Activated naive CD4-positive, alpha-beta T cell treated with anti-CD3 and anti-CD28 coated beads, Interleukin-2, amount 50 U/mL, for 72 hours (primary cell): ENCODE measurements around the gene MYLK. TPM values are rescaled to one million over a fixed set of nuclear protein-coding genes. Genes with fewer than 3 reads are reported as not detected.

ENCODE experiments used
- ATAC-seq, 2 donors: fragments of 150-1000 bp; cut with Tn5 transposase; 2 replicates each; pipeline ENCODE4 v1.10.0; 2021; ENCODE audit warnings: mild to moderate bottlenecking in 2 of 2, moderate library complexity in 2 of 2
- DNase-seq, 2 donors: peaks; one replicate each; pipeline ENCODE4 v3.0.0; 2021 to 2022; ENCODE audit warnings: low spot score in 2 of 2
- H3K27ac Mint-ChIP-seq, 2 donors: one replicate each; pipeline ENCODE4 v1.8.0; 2022; ENCODE audit warnings: mild to moderate bottlenecking in 2 of 2, mixed read lengths in 2 of 2
- H3K36me3 Mint-ChIP-seq, 2 donors: one replicate each; pipeline ENCODE4 v1.8.0; 2022; ENCODE audit warnings: mixed read lengths in 2 of 2
- H3K9me3 Mint-ChIP-seq, 2 donors: one replicate each; pipeline ENCODE4 v1.8.0; 2022; ENCODE audit warnings: mixed read lengths in 2 of 2
- total RNA-seq, 2 donors: library from RNA; stranded (reverse); gene quantifications; one replicate each; pipeline ENCODE4 v1.2.3, GENCODE V29; 2022

MYLK gene
- total RNA-seq, 2 donors from 2014 or later, result 0.19 to 0.30 TPM

DNA sequence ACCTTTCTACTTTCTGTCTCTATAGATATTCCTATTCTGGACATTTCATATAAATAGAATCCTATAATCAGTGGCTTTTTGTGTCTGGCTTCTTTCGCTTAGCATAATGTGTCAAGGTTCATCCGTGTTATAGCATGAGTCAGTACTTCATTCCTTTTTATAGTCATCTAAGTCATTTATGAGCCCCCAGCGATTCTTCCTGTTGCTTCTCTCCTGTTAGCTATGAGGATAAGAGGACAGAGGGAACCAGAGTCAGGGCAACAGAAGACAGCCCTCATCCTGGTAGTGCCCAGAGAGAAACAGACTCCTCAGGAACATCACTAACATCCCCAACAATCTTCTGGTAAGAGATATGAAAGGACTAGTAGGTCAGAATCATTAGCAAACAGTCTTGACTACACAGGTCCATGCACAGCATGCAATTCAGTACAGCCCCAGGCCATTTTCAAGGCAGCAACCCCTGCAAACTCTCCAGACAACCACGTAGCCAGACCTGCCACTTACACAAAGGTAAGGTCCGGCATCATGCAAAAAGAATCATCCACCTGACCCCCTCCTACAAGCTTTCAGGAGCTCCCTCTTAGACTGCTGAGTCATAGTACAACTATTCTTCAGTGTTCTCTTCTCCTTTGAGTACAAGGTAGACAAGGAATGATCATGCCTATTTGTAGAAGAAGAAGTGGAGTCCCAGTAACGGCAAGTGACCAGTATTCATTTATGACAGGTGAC, 91.5 kb downstream of the MYLK start:
- ATAC-seq (no peak), DNase-seq (no peak)
- no peaks in the 10 kb centered on the region for H3K36me3 Mint-ChIP-seq
- no peak overlapping the region for H3K27ac Mint-ChIP-seq
- H3K9me3 Mint-ChIP-seq, result no peaks in the 10 kb centered on the region

DNA sequence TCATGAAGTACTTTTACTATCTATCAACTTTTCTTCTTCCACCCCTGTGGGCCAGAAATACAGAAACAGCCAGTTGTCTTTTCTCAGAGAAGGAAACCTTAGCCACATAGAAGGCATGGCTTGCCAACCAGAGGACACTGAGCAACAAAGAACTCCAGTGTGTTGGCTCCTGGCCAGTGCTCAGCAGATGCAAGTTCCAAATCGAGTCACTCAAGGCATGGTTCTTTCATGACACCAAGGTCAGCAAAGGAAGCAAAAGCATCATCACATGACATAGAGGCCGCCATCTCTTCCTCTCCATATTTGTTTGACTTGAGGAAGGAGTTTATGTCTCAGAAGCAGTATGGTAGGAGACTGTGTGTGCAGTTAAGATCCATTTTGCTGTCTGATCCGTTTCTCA, 92.2 kb downstream of the MYLK start:
- no peaks in the 10 kb centered on the region for H3K36me3 Mint-ChIP-seq
- DNase-seq (no peak), ATAC-seq (no peak)
- H3K9me3 Mint-ChIP-seq, result no peaks in the 10 kb centered on the region
- no peak overlapping the region for H3K27ac Mint-ChIP-seq

DNA sequence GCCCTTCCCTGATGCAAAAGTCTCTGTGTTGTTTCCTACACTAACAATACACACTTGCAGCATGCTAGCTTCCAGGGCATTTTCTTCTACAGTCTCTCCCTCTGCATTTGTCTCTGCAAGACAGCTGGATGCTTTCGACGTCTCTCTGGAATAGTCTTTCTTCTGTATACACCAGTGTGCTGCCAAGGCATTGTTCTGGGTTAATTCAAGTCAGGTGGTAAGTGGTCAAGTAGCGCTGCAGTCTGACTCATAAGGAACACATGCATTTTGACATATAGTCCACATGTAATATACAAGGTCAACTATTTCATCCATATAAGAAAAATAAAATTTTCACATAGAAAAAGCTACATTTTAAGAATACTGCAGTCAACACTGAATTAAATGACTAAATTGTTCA, 92.7 kb downstream of the MYLK start:
- H3K9me3 Mint-ChIP-seq, result no peaks in the 10 kb centered on the region
- ATAC-seq (no peak), DNase-seq (no peak)
- H3K36me3 Mint-ChIP-seq, result no peaks in the 10 kb centered on the region
- H3K27ac Mint-ChIP-seq, result no peak overlapping the region

DNA sequence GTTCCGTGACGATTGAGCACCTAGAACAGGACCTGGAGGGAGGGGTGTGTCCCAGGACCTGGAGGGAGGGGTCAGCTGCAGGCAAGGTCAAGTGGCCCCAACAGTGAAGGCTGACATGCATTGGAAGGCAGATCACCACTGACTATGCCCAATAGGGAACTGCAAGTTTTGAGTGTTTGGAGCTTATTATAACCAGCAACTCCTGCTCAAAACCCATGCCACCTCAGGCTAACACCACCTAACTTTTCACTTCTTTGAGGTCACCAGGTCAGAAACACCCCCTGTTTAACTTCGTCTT, 93.1 kb downstream of the MYLK start:
- Mint-ChIP-seq H3K36me3 (no peaks in the 10 kb centered on the region), H3K9me3 (no peaks in the 10 kb centered on the region), H3K27ac (no peak overlapping the region)
- no peak for DNase-seq
- ATAC-seq, result no peak

DNA sequence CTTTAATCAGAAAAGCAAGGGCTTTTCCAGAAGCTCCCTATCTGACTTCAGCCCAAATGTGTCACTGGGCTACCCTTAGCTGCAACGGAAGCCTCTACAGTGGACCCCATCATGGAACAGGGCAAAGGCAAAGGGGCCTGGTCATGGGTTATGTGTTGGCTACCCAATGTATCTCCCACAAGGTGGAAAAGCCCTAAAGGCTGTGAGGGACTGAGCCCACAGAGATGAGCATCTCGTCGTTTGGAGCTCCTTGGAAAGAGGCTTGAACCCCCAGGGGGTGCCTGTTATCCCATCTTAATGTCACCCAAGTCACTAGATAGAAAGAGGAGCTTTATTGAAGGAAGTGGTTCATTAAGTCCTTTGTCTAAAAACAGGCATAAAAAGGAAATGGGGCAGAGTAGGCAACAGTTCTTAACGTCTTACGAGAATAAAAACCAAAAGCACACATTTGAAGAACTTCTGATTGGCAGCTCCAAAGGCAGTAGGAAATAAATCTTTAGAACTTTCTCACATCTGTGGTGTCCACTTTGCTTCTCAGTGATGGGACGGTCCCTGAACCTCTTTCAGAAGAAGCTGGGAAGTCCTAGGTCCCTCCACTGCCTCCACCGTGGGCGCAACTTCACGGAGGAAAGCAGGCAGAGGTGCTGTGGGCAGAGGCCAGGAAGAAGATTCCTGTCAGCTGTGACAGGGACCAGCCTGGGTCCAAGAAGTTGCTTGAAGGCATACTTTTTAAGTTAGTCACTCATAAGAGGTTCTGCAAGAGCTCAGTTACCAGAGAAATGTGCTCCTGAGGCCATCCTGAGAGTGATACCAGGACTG, 93.7 kb downstream of the MYLK start:
- no peak for DNase-seq
- Mint-ChIP-seq H3K27ac (no peak overlapping the region), H3K36me3 (no peaks in the 10 kb centered on the region), H3K9me3 (no peaks in the 10 kb centered on the region)
- no peak for ATAC-seq

DNA sequence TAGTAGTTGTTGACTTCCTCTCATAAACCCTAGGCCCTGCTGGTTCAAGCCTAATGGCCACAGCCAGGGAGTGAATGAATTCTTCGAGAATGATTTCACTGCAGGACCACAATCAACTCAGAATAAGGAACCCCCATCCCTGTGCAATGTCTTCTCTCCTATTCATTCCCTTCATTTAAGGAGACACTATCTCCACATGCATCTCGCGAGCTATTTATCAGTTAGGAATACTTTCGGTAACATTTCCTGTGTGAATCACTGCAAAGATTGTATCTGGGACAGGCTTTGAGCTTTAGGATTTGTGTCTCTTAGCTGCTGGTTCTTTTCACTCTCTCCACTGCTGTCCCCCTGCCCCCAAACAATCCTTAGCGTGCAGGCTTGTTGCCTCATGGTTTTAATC, 94.4 kb downstream of the MYLK start:
- no peaks in the 10 kb centered on the region for H3K9me3 Mint-ChIP-seq
- DNase-seq, result no peak
- ATAC-seq, result no peak
- no peaks in the 10 kb centered on the region for H3K36me3 Mint-ChIP-seq
- no peak overlapping the region for H3K27ac Mint-ChIP-seq

DNA sequence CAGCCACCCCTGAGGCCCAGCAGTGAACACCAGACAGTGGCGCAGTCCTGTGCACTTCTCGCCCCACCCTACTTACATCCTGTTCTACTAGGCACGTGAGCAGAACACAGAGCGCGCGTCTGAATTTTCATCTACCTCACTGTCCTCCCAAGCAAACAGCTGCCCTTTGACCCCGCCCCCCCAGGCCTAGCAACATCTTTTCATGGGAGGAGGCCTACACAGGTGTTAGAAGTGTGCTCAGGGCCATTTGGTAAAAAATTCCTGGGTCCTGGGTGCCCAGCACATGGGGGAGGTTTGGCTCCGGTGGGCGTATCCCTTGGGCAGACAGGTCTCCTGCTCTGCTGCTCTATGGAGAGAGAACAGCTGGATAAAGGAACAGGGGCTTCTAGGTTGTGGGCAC, 95.0 kb downstream of the MYLK start:
- peak overlapping the region in 1 of 2 donors; percentile 32 for H3K27ac Mint-ChIP-seq
- no peaks in the 10 kb centered on the region for H3K36me3 Mint-ChIP-seq
- DNase-seq (no peak), ATAC-seq (no peak)
- H3K9me3 Mint-ChIP-seq, result no peaks in the 10 kb centered on the region

DNA sequence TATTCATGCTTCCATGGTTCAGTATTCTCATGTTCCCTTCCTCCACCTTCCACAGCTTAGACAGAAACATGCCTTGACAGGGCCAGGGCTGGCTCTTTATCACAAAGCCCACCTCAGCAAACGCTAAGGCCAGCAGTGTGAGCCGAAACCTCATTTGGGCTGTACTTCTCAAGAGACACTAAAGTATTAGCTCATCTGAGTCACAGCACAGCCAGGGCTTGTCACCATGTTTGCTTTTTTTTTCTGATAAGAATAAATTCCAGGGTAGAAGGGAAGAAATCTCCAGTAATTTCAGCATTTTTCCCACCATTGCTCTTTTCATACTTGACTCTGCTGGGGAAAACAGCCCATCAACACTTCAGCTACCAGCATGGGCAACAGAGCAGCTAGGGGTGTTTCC, 95.4 kb downstream of the MYLK start:
- Mint-ChIP-seq H3K9me3 (no peaks in the 10 kb centered on the region), H3K36me3 (no peaks in the 10 kb centered on the region), H3K27ac (peak overlapping the region in 1 of 2 donors; percentile 32)
- ATAC-seq (no peak), DNase-seq (no peak)

DNA sequence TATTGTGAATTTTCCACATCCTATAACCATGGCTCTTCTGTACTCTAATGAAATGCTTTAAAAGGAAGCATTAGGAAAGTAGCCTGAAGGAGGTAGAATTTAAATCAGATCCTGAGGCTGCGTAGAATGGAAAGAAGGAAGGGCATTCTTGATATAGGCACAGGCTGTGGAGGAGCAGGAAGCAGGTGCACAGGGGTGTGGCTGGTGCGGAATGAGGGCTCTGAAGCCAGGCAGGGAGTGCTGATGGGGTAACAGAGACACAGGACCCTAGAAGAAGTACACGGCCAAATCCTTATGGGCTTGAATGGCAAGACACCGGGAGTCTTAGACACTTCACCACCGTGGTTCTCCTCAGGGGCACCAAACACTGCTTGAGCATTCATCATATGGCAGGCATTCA, 97.0 kb downstream of the MYLK start:
- DNase-seq (no peak), ATAC-seq (no peak)
- no peak overlapping the region for H3K27ac Mint-ChIP-seq

DNA sequence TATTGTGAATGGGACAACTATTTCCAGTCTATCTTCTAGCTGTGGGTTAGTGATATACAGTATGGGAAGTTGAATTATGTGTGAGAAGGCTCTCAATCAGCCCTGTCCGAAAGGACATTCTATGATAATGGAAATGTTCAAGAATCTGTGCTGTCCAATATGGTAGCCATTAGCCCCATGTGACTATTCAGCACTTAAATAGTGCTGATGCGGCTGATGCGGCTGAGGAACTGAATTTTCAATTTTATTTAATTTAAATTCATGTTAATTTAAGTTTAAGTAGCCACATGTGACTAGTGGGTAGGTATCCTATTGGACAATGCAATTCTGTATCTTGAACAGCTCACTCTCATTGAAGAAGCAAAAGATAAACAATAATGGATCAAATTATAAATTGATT, 98.5 kb downstream of the MYLK start:
- ATAC-seq (no peak), DNase-seq (no peak)
- H3K36me3 Mint-ChIP-seq, result no peaks in the 10 kb centered on the region
- H3K27ac Mint-ChIP-seq, result no peak overlapping the region
- no peaks in the 10 kb centered on the region for H3K9me3 Mint-ChIP-seq

More for the DNA sequence above, 97.0 kb downstream of the MYLK start:
- Mint-ChIP-seq H3K9me3 (no peaks in the 10 kb centered on the region), H3K36me3 (no peaks in the 10 kb centered on the region)

DNA sequence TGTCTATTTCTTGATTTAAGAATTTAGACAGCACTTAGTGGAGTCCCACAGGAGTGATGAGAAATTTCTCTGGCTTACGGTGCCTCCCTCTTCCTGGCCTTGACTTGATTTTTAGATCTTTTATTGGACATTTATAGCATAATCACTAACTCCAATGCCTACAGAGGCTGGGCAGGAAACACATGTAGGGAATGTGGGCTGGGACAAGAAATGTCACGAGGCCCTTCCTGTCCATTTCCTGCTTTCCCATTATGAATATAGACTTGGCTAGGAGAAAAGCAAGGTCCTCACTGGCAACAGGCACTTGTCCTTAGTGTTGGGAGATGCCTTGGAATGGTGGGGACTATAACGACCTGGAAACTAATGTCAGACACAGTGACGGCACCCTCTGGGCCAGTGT, 100.3 kb downstream of the MYLK start:
- DNase-seq (no peak), ATAC-seq (no peak)
- Mint-ChIP-seq H3K36me3 (no peaks in the 10 kb centered on the region), H3K27ac (no peak overlapping the region), H3K9me3 (no peaks in the 10 kb centered on the region)

DNA sequence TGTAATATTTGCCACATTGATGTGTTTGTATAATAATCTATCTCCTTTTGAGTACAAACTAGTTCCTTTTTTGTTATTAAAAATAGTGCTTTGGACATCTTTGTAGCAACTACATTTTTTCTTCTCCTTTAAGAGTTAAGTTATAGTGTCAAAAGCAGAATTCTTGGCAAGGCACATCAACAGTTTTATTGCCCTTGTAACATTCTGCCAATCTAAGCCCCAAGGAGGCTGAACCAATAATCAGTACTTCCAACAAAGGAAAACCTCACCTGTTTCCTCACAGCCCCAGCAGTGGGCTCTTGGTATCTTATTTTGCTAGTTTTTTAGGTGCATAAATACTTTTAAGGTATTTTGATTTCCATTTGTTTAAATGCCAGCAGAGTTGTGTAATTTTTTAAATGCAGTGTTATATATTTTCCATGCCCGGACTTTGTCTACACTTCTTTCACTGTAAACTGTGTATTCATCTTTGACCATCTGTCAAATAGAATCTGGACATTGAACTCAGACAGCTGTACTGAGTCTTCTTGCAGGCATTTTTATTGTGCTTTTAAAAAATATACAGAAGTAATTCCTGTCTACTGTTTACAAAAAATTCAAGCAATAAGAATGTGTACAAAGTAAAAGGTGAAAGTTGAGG, 101.0 kb downstream of the MYLK start:
- Mint-ChIP-seq H3K36me3 (no peaks in the 10 kb centered on the region), H3K9me3 (no peaks in the 10 kb centered on the region)

DNA sequence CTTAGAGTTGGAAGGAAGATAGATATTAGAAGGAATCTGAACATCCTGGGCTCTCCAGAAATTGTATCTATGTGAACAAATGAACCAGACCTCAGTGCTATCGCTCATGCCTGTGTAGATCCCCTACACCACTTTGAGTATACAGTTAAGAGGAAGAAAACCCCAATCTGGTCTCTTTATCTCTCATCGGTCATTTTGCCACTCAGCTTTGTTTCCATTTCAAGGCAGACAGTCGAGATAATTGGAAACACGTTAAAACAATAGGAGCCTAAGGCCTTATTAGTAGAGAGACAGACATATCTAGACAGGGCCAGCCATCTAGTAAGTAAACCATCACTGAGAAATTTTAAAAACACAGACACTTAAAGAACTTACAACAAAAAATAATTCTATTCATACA, 101.6 kb downstream of the MYLK start:
- Mint-ChIP-seq H3K9me3 (no peaks in the 10 kb centered on the region), H3K36me3 (no peaks in the 10 kb centered on the region), H3K27ac (no peak overlapping the region)
- ATAC-seq (no peak), DNase-seq (no peak)

More for the DNA sequence above, 101.0 kb downstream of the MYLK start:
- no peak for DNase-seq
- H3K27ac Mint-ChIP-seq, result no peak overlapping the region
- no peak for ATAC-seq

DNA sequence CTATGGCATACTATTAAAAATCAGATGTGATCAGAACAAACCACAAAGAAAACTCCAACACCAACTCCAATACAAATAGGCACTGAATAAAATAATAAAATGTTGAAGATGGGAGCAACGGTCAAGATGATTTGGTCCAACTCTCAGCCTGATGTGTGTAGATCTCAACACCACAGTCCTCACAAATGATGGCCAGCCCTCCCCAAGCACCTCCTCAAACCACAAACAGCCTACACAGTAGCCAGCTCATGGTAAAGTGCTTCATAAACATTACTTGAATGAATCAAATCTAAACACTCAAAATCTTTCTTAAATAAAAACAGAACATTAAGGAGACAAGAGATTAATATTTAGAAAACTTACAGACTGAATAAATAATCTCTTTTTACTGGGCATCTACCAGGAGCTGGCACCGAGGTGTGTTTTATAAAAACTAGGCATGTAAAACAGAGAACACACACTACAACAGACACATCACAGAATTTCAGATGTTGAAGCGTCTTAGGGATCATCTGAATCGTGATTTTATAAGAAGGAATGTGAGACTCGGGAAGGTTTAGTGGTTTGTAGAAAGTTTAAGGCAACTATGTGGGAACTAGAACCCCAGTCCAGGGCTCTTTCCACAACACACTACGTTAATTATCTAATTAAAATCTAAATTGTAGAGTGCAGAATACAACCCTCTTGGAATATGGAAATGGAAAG, 102.4 kb downstream of the MYLK start:
- ATAC-seq, result no peak
- Mint-ChIP-seq H3K36me3 (no peaks in the 10 kb centered on the region), H3K9me3 (no peaks in the 10 kb centered on the region), H3K27ac (no peak overlapping the region)
- no peak for DNase-seq

DNA sequence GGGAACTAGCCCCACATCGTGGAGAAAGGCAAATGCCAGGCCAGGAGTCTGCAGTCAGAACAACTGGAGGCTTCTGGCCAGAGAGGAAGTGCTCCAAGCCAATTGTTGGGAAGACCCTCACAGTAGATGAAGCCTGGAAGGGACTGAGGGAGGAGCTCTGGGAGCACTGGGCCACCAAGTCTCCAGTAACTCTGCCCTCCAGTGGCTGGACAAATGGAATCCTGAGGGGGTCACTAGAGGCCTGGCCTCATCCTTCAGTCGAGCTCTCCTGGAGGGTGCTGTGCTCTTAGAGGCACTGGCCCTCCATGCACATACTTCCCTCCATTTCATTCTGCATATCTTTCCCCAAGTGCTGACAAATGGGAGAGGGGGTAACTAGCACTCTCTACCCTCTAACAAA, 103.0 kb downstream of the MYLK start:
- Mint-ChIP-seq H3K9me3 (no peaks in the 10 kb centered on the region), H3K27ac (no peak overlapping the region), H3K36me3 (no peaks in the 10 kb centered on the region)
- DNase-seq (no peak), ATAC-seq (no peak)

DNA sequence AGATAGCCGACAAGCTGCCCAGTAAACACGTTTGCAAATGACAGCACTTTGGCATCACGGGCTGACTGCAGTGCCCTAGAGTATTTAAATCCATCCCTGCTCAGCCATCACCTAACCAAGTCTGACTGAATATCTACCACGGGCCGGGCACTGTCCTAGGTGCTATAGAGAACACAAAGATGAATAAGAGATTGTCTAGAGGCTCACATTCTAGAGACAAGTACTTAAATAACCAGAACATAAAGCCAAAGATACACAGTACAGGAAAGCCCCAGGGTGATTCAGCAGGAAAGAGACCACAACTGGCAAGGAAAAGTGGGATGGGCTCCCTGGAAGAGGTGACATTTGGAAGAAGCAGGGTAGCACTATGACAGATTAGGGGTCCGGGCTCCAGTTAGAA, 103.5 kb downstream of the MYLK start:
- no peaks in the 10 kb centered on the region for H3K9me3 Mint-ChIP-seq
- no peaks in the 10 kb centered on the region for H3K36me3 Mint-ChIP-seq
- ATAC-seq, result no peak
- no peak overlapping the region for H3K27ac Mint-ChIP-seq
- no peak for DNase-seq

DNA sequence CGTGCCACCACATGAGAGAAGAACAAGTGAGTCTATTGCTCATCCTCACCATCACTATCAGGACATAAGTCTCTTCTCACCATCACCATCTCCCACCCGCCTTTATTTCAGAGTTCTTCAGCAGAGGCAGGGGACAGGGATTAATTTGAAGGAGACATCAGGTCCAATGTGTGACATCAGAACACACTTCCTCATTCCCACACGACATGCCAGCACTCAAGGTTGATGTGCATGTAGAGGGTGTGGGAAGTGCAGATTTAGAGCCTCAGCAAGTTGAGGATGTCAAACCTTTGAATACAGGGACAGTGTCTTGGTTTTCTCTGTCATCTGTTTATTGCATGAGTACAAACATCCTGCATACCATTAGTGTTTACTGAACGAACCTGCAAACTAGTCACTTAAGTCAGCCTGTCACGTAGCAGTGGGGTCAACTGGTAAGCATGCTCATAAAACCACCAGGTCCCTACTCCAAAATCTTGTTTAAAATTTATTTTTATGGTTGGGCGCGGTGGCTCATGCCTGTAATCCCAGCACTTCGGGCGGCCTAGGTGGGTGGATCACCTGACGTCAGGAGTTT, 104.4 kb downstream of the MYLK start:
- ATAC-seq (no peak), DNase-seq (no peak)
- Mint-ChIP-seq H3K9me3 (no peaks in the 10 kb centered on the region), H3K27ac (no peak overlapping the region), H3K36me3 (no peaks in the 10 kb centered on the region)
